Measurements from ENCODE around the gene DALRD3.
A peak's percentile ranks its signal among the peaks of the same experiment; 100 is the strongest.

The DALRD3 gene

DNA sequence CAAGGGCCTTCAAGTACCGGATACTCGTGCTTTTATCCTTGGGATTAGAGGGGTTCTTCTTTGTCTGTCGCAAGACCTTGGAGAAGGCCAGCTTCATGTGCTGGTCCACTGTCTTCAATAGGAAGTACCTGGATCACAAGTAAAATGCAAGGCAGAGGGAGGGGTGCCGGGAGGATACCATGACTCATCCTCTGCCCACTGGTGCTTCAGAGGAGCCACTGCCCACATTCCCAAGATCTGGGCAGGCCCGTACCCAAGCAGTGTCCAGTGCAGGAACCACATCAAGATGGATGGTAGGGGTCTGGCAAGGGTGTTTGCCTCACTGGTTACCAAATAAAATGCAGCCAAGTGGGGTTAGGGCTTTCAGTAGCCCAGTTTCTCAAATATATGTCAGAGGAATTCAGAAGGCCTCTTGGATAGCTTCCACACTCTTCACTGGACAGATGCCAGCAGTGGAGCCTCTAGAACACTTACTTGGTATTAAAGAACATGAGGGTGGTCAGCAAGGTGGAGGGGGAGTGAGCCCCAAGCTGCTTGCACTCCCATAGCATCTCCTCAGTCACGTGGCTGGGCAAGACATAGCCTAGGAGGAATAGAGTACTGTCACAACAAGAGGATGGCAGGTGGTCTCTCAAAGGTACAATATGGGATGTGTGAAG, 14.4 kb upstream of the DALRD3 start:
- Histone ChIP-seq H3K27ac (ENCODE audit: low read length) (no peak overlapping the region), H3K27me3 (ENCODE audit: low read depth, low read length) (no peaks in the 10 kb centered on the region), H3K36me3 (replicated peaks; ENCODE audit: low read depth, low read length) (peaks cover 64% of the 10 kb centered on the region), H3K4me2 (ENCODE audit: low read length) (no peak overlapping the region), H2AFZ (ENCODE audit: low read depth, low read length) (no peak overlapping the region), H3K9me3 (ENCODE audit: insufficient read depth, low read length) (no peaks in the 10 kb centered on the region), H3K4me3 (ENCODE audit: low read length) (no peak overlapping the region), H4K20me1 (ENCODE audit: insufficient read depth, low read length) (no peaks in the 10 kb centered on the region), H3K4me1 (ENCODE audit: low read length) (peaks cover 12% of the 10 kb centered on the region), H3K9ac (ENCODE audit: low read length) (no peak overlapping the region), H3K79me2 (ENCODE audit: low read length) (peaks cover 14% of the 10 kb centered on the region)
- TF ChIP-seq, protein P1, sequence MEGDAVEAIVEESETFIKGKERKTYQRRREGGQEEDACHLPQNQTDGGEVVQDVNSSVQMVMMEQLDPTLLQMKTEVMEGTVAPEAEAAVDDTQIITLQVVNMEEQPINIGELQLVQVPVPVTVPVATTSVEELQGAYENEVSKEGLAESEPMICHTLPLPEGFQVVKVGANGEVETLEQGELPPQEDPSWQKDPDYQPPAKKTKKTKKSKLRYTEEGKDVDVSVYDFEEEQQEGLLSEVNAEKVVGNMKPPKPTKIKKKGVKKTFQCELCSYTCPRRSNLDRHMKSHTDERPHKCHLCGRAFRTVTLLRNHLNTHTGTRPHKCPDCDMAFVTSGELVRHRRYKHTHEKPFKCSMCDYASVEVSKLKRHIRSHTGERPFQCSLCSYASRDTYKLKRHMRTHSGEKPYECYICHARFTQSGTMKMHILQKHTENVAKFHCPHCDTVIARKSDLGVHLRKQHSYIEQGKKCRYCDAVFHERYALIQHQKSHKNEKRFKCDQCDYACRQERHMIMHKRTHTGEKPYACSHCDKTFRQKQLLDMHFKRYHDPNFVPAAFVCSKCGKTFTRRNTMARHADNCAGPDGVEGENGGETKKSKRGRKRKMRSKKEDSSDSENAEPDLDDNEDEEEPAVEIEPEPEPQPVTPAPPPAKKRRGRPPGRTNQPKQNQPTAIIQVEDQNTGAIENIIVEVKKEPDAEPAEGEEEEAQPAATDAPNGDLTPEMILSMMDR (IDR thresholded peaks at IDR 0.05; ENCODE audit: low read depth, low read length): no peak
- no peak for TF ChIP-seq EZH2phosphoT487 (IDR thresholded peaks at IDR 0.05; ENCODE audit: low read depth)

DNA sequence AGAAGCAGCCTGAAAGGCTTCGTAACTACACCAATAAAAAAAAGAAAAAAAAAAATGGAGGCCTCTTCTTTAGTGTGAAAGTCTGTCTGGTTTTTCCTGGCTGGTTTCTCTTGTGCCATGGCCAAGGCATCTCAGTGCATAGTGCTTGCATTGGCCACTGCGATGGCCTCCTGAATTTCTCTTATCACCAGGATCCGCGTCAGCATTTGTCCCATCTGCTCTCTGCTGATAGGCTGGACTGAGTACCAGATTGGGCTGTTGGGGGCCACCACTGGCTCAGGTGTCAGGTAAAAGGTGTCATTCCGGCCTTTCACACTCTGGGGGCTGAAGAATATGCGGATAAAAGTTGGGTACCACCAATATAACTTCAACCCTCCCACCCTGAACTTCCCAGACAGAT, 11.9 kb upstream of the DALRD3 start:
- peaks cover 75% of the 10 kb centered on the region for H3K36me3 ChIP-seq (replicated peaks; ENCODE audit: low read depth, low read length)
- peaks cover 39% of the 10 kb centered on the region for H3K79me2 ChIP-seq (ENCODE audit: low read length)
- no peak overlapping the region for H3K27ac ChIP-seq (ENCODE audit: low read length)
- no peak overlapping the region for H2AFZ ChIP-seq (ENCODE audit: low read depth, low read length)
- no peaks in the 10 kb centered on the region for H3K27me3 ChIP-seq (ENCODE audit: low read depth, low read length)
- no peak overlapping the region for H3K4me2 ChIP-seq (ENCODE audit: low read length)
- H3K4me1 ChIP-seq (ENCODE audit: low read length): peaks cover 16% of the 10 kb centered on the region
- no peak overlapping the region for H3K9ac ChIP-seq (ENCODE audit: low read length)
- no peaks in the 10 kb centered on the region for H3K9me3 ChIP-seq (ENCODE audit: insufficient read depth, low read length)
- no peak overlapping the region for H3K4me3 ChIP-seq (ENCODE audit: low read length)
- no peaks in the 10 kb centered on the region for H4K20me1 ChIP-seq (ENCODE audit: insufficient read depth, low read length)
- TF ChIP-seq, protein P1 (IDR thresholded peaks at IDR 0.05; ENCODE audit: low read depth, low read length): no peak
- no peak for TF ChIP-seq EZH2phosphoT487 (IDR thresholded peaks at IDR 0.05; ENCODE audit: low read depth)

DNA sequence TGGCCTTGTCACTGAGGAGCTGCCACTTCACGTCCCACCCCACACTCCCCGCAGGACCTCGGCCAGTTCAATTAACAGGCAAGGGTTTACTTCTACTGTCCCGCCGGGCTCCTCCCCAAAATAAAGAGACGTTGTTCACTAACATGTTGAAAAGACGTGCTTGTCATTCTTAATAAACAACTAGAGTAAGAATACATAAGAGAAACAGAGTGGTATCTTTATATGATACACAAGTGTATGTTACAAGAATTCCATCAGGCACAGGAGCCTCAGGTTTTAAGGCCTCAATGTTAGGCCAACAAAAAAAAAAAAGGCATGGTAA, 11.1 kb upstream of the DALRD3 start:
- Histone ChIP-seq H3K36me3 (replicated peaks; ENCODE audit: low read depth, low read length) (peaks cover 76% of the 10 kb centered on the region), H3K79me2 (ENCODE audit: low read length) (peaks cover 47% of the 10 kb centered on the region), H3K9ac (ENCODE audit: low read length) (peak overlapping the region; percentile 44), H3K27ac (ENCODE audit: low read length) (peak overlapping the region; percentile 13), H3K4me2 (ENCODE audit: low read length) (peak overlapping the region; percentile 93), H3K9me3 (ENCODE audit: insufficient read depth, low read length) (no peaks in the 10 kb centered on the region), H3K27me3 (ENCODE audit: low read depth, low read length) (no peaks in the 10 kb centered on the region), H4K20me1 (ENCODE audit: insufficient read depth, low read length) (no peaks in the 10 kb centered on the region), H2AFZ (ENCODE audit: low read depth, low read length) (no peak overlapping the region; the same call in 1 of the 2 replicates), H3K4me3 (ENCODE audit: low read length) (peak overlapping the region; percentile 88), H3K4me1 (ENCODE audit: low read length) (peaks cover 16% of the 10 kb centered on the region)
- no peak for TF ChIP-seq EZH2phosphoT487 (IDR thresholded peaks at IDR 0.05; ENCODE audit: low read depth)

DNA sequence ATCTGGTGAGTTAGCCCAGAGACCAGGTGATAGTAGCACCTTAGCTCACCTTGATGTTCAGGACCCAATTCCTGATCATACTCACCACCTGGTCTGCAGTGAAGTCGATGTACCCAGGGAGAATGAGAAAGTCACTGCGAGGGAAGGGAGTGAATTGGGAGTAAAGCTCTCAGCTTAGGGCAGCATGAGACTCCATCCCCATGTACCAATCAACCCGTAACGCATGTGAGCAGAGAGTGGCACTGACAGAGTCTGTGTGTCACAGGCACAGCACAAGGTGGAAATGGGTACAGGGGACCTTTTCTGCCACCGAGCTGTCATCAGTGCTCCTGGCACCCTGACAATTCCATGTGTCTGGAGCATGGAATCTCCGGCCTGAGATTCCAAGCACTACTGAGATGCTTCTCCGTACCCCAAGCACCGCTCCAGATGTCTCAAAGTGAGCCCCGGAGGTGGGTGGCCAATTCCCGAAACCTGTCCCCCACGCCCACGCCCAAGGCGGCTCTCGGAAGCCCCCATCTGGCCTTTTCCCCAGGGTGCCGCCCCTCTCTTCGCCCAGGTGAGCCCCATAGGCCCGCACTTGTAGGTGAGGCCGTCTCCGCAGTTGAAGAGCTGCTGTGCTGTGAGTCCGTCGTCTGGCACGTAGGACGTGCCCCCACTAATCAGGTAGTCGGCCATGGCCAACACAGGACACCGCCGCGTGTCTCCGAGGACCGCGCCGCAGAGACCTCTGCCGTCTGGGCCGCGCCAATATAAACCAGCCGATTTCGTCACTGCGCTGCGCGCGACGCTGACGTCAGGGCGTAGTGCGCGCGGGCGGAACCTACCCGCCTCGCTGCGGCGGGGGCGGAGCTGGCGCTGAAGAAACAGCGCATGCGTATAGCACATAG, 10.5 kb upstream of the DALRD3 start, which contains the start of gene IMPDH2:
Gene IMPDH2, minus strand, starts transcription at position 726 of the 890 bp plus-strand sequence. Its CDS starts 48 bp downstream, at position 678.
- no peaks in the 10 kb centered on the region for H4K20me1 ChIP-seq (ENCODE audit: insufficient read depth, low read length)
- H3K27me3 ChIP-seq (ENCODE audit: low read depth, low read length): no peaks in the 10 kb centered on the region
- peaks cover 16% of the 10 kb centered on the region for H3K4me1 ChIP-seq (ENCODE audit: low read length)
- H3K27ac ChIP-seq (ENCODE audit: low read length): peak within 1 kb of the TSS; percentile 54
- H3K4me2 ChIP-seq (ENCODE audit: low read length): peak within 1 kb of the TSS; percentile 93
- peaks cover 53% of the 10 kb centered on the region for H3K79me2 ChIP-seq (ENCODE audit: low read length)
- H3K9ac ChIP-seq (ENCODE audit: low read length): peak within 1 kb of the TSS; percentile 95
- peak within 1 kb of the TSS; percentile 88 for H3K4me3 ChIP-seq (ENCODE audit: low read length)
- no peak within 1 kb of the TSS; the same call in 1 of the 2 replicates for H2AFZ ChIP-seq (ENCODE audit: low read depth, low read length)
- no peaks in the 10 kb centered on the region for H3K9me3 ChIP-seq (ENCODE audit: insufficient read depth, low read length)
- TF ChIP-seq, protein P1 (IDR thresholded peaks at IDR 0.05; ENCODE audit: low read depth, low read length): no peak
- TF ChIP-seq EZH2phosphoT487 (IDR thresholded peaks at IDR 0.05; ENCODE audit: low read depth): no peak
- peaks cover 80% of the 10 kb centered on the region for H3K36me3 ChIP-seq (replicated peaks; ENCODE audit: low read depth, low read length)

Data from OCI-LY3 (cell line).